K562 (cell line): Measurements from ENCODE around the gene SOCS6. TPM values are rescaled to one million over a fixed set of nuclear protein-coding genes. Genes with fewer than 3 reads are reported as not detected.

Source experiments
- CTBP1 ChIP-seq: fragments of 450-650 bp; IDR thresholded peaks from 2 replicates; pipeline ENCODE4 v1.6.1; 2016; ENCODE audit warnings: borderline replicate concordance
- EGR1 ChIP-seq: fragments of 450-650 bp; conservative IDR thresholded peaks from 2 replicates; pipeline ENCODE4 v1.6.1; 2017; ENCODE audit warnings: mild to moderate bottlenecking
- ESRRA ChIP-seq: fragments of 450-650 bp; IDR thresholded peaks from 2 replicates; pipeline ENCODE4 v1.6.1; 2014; ENCODE audit warnings: low read depth, mild to moderate bottlenecking, moderate library complexity, borderline replicate concordance
- FOXM1 ChIP-seq, 2 experiments: fragments of 450-650 bp in 1 of 2; sonication (generic) in 1 of 2; formaldehyde crosslinking in 1 of 2; IDR thresholded peaks; 2 replicates each; pipeline versions ENCODE4 v1.6.1 to v1.9.0; 2017 to 2022; ENCODE audit warnings: low read depth in 2 of 2, mild to moderate bottlenecking in 2 of 2, missing genetic modification reagents in 1 of 2, moderate library complexity in 1 of 2
- HDAC3 ChIP-seq: fragments of 450-650 bp; IDR thresholded peaks from 2 replicates; pipeline ENCODE4 v1.6.1; 2018; ENCODE audit warnings: borderline replicate concordance, mild to moderate bottlenecking, moderate library complexity; ENCODE audit not compliant: partially characterized antibody
- HOMEZ ChIP-seq: fragments of 250-450 bp; sonication (Bioruptor Pico); IDR thresholded peaks from 2 replicates; pipeline ENCODE4 v1.4.0; 2020; ENCODE audit warnings: mild to moderate bottlenecking, moderate library complexity
- LEF1 ChIP-seq: fragments of 450-650 bp; IDR thresholded peaks from 2 replicates; pipeline ENCODE4 v1.6.1; 2016; ENCODE audit warnings: mild to moderate bottlenecking
- NCOR1 ChIP-seq: fragments of 450-650 bp; IDR thresholded peaks from 2 replicates; pipeline ENCODE4 v1.6.1; 2016; ENCODE audit warnings: mild to moderate bottlenecking, moderate library complexity
- RAD21 ChIP-seq, 2 experiments: fragments of 250-450 bp in 1 of 2; fragments of 450-650 bp in 1 of 2; sonication (Bioruptor Pico) in 1 of 2; formaldehyde crosslinking in 1 of 2; IDR thresholded peaks in 1 of 2; conservative IDR thresholded peaks in 1 of 2; 2 replicates each; pipeline versions ENCODE4 v1.4.0 to v1.8.0; 2020 to 2022; ENCODE audit warnings: mild to moderate bottlenecking in 2 of 2, moderate library complexity in 1 of 2
- RBFOX2 ChIP-seq: fragments of 200-400 bp; formaldehyde crosslinking; IDR thresholded peaks from 2 replicates; pipeline ENCODE4 v1.6.1; 2017; ENCODE audit warnings: low read depth, mild to moderate bottlenecking, low read length, moderate library complexity
- SMAD4 ChIP-seq: fragments of 250-450 bp; sonication (Bioruptor Pico); conservative IDR thresholded peaks from 2 replicates; pipeline ENCODE4 v1.8.0; 2021; ENCODE audit warnings: inconsistent platforms, mild to moderate bottlenecking, moderate library complexity
- ZBTB33 ChIP-seq: sonication (generic); formaldehyde crosslinking; IDR thresholded peaks from 2 replicates; pipeline ENCODE4 v1.8.1; 2023; ENCODE audit warnings: mild to moderate bottlenecking, missing genetic modification reagents
- ZNF347 ChIP-seq: fragments of 450-650 bp; formaldehyde crosslinking; IDR thresholded peaks from 2 replicates; pipeline ENCODE4 v1.4.0; 2020; ENCODE audit warnings: low read depth, mild to moderate bottlenecking, moderate library complexity
- ZNF384 ChIP-seq: IDR thresholded peaks from 2 replicates; pipeline ENCODE4 v1.6.1; 2012; ENCODE audit warnings: low read depth, low read length, improper control_type of control experiment
- ZNF766 ChIP-seq: fragments of 200-800 bp; sonication (Bioruptor generic); conservative IDR thresholded peaks from 2 replicates; pipeline ENCODE4 v1.6.1; 2016; ENCODE audit warnings: missing genetic modification characterization, missing compliant biosample characterization
- polyA plus RNA-seq, 8 experiments: library from polyadenylated mRNA; depleted of rRNA in 4 of 8; stranded (reverse) in 5 of 8; unstranded in 3 of 8; fragments of >200 nt; fragmentation: Nextera tagmentation in 2 of 8; fragmentation: Illumina TruSeq in 1 of 8; extraction: Ambion mirVana in 2 of 8; extraction: Trizol in 1 of 8; gene quantifications; 2 replicates each; pipeline versions ENCODE4 v1.2.1 to v1.2.3, GENCODE V29; 2011 to 2014; ENCODE audit warnings: inconsistent platforms in 1 of 8, missing spikeins in 1 of 8
- total RNA-seq, 7 experiments: library from RNA; depleted of rRNA in 6 of 7; stranded (reverse); fragments of >200 nt in 6 of 7; fragmentation: Illumina TruSeq in 2 of 7; extraction: Trizol in 2 of 7; gene quantifications; 2 replicates each; pipeline versions ENCODE4 v1.2.1 to v1.2.3, GENCODE V29; 2011 to 2021; ENCODE audit warnings: low replicate concordance in 1 of 7
- TF ChIP-seq, protein P1 (sequence below): fragments of 200-800 bp; sonication (Bioruptor generic); IDR thresholded peaks from 2 replicates; pipeline ENCODE4 v1.6.1; 2016; ENCODE audit warnings: missing genetic modification characterization, missing compliant biosample characterization
- TF ChIP-seq, protein P2 (sequence below): fragments of 250-450 bp; sonication (Bioruptor Pico); IDR thresholded peaks from 2 replicates; pipeline ENCODE4 v1.8.0; 2022; ENCODE audit warnings: moderate library complexity, mild to moderate bottlenecking, inconsistent platforms

SOCS6 gene
- total and polyA plus RNA-seq, 9 of the 15 experiments (the other 6 are each of a cell fraction or from before 2014, with no cell fraction given), result 2.5 to 7.1 (median 5.6) TPM

DNA sequence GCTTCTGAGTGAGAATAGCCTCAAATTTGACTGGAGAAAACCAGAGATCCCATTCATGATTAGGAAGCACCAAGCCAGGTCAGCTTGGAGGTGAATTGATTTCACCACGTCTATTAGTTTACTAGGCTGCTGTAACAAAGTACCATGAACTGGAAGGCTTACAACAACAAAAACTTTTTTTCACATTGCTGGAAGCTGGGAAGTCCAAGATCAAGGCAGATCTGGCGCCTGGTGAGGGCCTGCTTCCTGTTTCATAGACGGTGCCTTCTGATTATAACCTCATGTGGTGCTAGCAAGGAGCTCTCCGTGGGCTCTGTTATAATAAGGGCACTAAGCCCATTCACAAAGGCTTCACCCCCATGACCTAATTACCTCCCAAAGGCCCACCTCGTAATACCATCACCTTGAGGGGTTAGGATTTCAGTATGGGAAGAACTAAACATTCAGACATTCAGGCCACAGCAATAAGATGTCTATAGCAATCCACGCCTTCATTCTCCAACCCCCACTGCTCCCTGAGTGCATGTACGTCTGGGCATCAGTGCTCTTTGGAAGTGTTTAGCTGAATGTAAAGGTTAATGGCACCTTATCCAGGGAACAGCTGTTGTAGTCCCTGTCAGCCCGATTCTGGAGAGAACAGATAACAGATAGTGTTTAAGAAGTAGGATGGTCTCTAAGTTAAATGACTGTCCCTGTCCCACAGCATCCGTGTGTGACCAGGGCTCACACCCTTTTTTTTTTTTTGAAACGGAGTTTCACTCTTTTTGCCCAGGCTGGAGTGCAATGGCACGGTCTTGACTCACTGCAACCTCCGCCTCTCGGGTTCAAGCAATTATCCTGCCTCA, 89.2 kb downstream of the SOCS6 start (continued):
- TF ChIP-seq, protein P1, sequence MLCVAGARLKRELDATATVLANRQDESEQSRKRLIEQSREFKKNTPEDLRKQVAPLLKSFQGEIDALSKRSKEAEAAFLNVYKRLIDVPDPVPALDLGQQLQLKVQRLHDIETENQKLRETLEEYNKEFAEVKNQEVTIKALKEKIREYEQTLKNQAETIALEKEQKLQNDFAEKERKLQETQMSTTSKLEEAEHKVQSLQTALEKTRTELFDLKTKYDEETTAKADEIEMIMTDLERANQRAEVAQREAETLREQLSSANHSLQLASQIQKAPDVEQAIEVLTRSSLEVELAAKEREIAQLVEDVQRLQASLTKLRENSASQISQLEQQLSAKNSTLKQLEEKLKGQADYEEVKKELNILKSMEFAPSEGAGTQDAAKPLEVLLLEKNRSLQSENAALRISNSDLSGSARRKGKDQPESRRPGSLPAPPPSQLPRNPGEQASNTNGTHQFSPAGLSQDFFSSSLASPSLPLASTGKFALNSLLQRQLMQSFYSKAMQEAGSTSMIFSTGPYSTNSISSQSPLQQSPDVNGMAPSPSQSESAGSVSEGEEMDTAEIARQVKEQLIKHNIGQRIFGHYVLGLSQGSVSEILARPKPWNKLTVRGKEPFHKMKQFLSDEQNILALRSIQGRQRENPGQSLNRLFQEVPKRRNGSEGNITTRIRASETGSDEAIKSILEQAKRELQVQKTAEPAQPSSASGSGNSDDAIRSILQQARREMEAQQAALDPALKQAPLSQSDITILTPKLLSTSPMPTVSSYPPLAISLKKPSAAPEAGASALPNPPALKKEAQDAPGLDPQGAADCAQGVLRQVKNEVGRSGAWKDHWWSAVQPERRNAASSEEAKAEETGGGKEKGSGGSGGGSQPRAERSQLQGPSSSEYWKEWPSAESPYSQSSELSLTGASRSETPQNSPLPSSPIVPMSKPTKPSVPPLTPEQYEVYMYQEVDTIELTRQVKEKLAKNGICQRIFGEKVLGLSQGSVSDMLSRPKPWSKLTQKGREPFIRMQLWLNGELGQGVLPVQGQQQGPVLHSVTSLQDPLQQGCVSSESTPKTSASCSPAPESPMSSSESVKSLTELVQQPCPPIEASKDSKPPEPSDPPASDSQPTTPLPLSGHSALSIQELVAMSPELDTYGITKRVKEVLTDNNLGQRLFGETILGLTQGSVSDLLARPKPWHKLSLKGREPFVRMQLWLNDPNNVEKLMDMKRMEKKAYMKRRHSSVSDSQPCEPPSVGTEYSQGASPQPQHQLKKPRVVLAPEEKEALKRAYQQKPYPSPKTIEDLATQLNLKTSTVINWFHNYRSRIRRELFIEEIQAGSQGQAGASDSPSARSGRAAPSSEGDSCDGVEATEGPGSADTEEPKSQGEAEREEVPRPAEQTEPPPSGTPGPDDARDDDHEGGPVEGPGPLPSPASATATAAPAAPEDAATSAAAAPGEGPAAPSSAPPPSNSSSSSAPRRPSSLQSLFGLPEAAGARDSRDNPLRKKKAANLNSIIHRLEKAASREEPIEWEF, result no peak
- TF ChIP-seq HDAC3 (peak; percentile 35), EGR1 (no peak), LEF1 (peak; percentile 81), SMAD4 (CRISPR knock-in tag) (peak; percentile 66; the same call in 1 of the 2 replicates), ZBTB33 (CRISPR knock-in tag) (0 out of 2 replicates have a peak, but pooled peaks have one; percentile 23), FOXM1 (IDR thresholded peaks at IDR 0.05; ENCODE audit: low read depth) (peak; percentile 76), FOXM1 (CRISPR knock-in tag; IDR thresholded peaks at IDR 0.05; ENCODE audit: low read depth) (no peak), RBFOX2 (no peak), HOMEZ (CRISPR knock-in tag) (no peak), ESRRA (no peak), NCOR1 (peak; percentile 88), ZNF347 (CRISPR knock-in tag) (no peak), RAD21 (CRISPR knock-in tag; conservative IDR thresholded peaks at IDR 0.05 in 1 of 2, IDR thresholded peaks at IDR 0.05 in 1 of 2) (peak in 1 of 2 experiments; percentile 8; a peak in 1 of 4 replicates), ZNF384 (peak; percentile 81), CTBP1 (peak; percentile 93), ZNF766 (CRISPR knock-in tag) (no peak)
- TF ChIP-seq, protein P2, sequence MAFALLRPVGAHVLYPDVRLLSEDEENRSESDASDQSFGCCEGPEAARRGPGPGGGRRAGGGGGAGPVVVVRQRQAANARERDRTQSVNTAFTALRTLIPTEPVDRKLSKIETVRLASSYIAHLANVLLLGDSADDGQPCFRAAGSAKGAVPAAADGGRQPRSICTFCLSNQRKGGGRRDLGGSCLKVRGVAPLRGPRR, result no peak
